GM21576 (cell line): ENCODE data around the gene INTS6.

Experiments
- ATAC-seq: cut with Tn5 transposase; IDR thresholded peaks from one replicate; pipeline ENCODE4 v1.9.1; 2021; ENCODE audit warnings: mild to moderate bottlenecking, moderate library complexity; ENCODE audit not compliant: unreplicated experiment

Gene INTS6

GRCh38 chr13:51322826-51323225 is 130.0 kb downstream of the INTS6 start:
- no peak for ATAC-seq

GRCh38 chr13:51321836-51322235 is 131.0 kb downstream of the INTS6 start:
- ATAC-seq: no peak

GRCh38 chr13:51318876-51319275 is 134.0 kb downstream of the INTS6 start:
- ATAC-seq: no peak

GRCh38 chr13:51318015-51318414 is 134.8 kb downstream of the INTS6 start:
- ATAC-seq: no peak

- ATAC-seq: no peak
These were observed 135.6 kb downstream of the INTS6 start for GRCh38 chr13:51317262-51317661.

GRCh38 chr13:51313619-51314018 is 139.2 kb downstream of the INTS6 start:
- no peak for ATAC-seq

GRCh38 chr13:51311957-51312520 is 140.8 kb downstream of the INTS6 start:
- no peak for ATAC-seq
